ENCODE results near the gene EVC. TPM values are rescaled to one million over a fixed set of nuclear protein-coding genes. Genes with fewer than 3 reads are reported as not detected.

Gene EVC
- total and polyA plus RNA-seq, 4 donors, result 2.9 to 40.8 (median 13.6) TPM

DNA sequence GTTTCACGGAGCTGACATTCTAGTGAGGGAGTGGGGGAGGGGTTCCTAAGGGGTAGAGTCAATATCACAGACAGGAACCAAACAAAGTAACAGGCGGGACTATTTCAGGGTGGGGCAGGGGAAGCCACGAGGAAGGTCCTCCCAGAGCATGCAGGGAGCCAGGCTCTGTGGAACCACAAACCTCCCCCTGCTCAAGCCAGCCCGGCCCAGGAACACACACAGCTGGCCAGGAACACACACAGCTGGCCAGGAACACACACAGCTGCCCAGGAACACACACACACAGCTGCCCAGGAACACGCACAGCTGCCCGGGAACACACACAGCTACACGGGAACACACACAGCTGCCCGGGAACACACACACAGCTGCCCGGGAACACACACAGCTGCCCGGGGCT lies 27.4 kb upstream of the EVC start:
- whole genome bisulfite sequencing, 2 donors, result 63 to 66% methylated on average over 10 of the region's 10 CpGs
- no peak overlapping the region for H3K4me3 ChIP-seq
- H3K9me3 ChIP-seq (ENCODE audit: control insufficient read depth in 4 of 4, insufficient read depth in 3 of 4, low read length in 3 of 4), result no peaks in the 10 kb centered on the region
- ATAC-seq (ENCODE audit: insufficient read depth, low FRiP score) (no peak), DNase-seq (peak in 2 of 3 donors; percentile 11 to 13)
- H3K9ac ChIP-seq (ENCODE audit: insufficient read depth in 1 of 2, low read length in 2 of 2), result no peak overlapping the region
- H3K4me1 ChIP-seq (ENCODE audit: control insufficient read depth in 5 of 5, insufficient read depth in 5 of 5, low read length in 5 of 5), result no peaks in the 10 kb centered on the region
- peaks cover 0 to 46% (median 22%) of the 10 kb centered on the region in 4 donors for H3K36me3 ChIP-seq (ENCODE audit: control insufficient read depth in 4 of 4, insufficient read depth in 4 of 4, low read length in 4 of 4)
- no peak overlapping the region for H3K27ac ChIP-seq (ENCODE audit: low read depth in 1 of 2, low read length in 1 of 2)
- TF ChIP-seq CTCF (IDR thresholded peaks at IDR 0.05; ENCODE audit: control extremely low read depth, extremely low read depth), result no peak
- no peaks in the 10 kb centered on the region for H3K27me3 ChIP-seq (ENCODE audit: control insufficient read depth in 3 of 3, insufficient read depth in 3 of 3, low read length in 2 of 3)

GRCh38 chr4:5685296-5685695 lies 25.7 kb upstream of the EVC start:
- no peak overlapping the region for H3K9ac ChIP-seq (ENCODE audit: insufficient read depth in 1 of 2, low read length in 2 of 2)
- no peaks in the 10 kb centered on the region for H3K9me3 ChIP-seq (ENCODE audit: control insufficient read depth in 4 of 4, insufficient read depth in 3 of 4, low read length in 3 of 4)
- no peak overlapping the region for H3K27ac ChIP-seq (ENCODE audit: low read depth in 1 of 2, low read length in 1 of 2)
- peaks cover 0 to 53% (median 27%) of the 10 kb centered on the region in 4 donors for H3K36me3 ChIP-seq (ENCODE audit: control insufficient read depth in 4 of 4, insufficient read depth in 4 of 4, low read length in 4 of 4)
- no peaks in the 10 kb centered on the region for H3K4me1 ChIP-seq (ENCODE audit: control insufficient read depth in 5 of 5, insufficient read depth in 5 of 5, low read length in 5 of 5)
- WGBS, 2 donors, result 95 to 97% methylated on average over 9 of the region's 9 CpGs
- DNase-seq (no peak), ATAC-seq (ENCODE audit: insufficient read depth, low FRiP score) (no peak)
- no peaks in the 10 kb centered on the region for H3K27me3 ChIP-seq (ENCODE audit: control insufficient read depth in 3 of 3, insufficient read depth in 3 of 3, low read length in 2 of 3)
- TF ChIP-seq CTCF (IDR thresholded peaks at IDR 0.05; ENCODE audit: control extremely low read depth, extremely low read depth), result no peak
- no peak overlapping the region for H3K4me3 ChIP-seq

- no peak for ATAC-seq (ENCODE audit: insufficient read depth, low FRiP score)
- TF ChIP-seq CTCF (IDR thresholded peaks at IDR 0.05; ENCODE audit: control extremely low read depth, extremely low read depth), result no peak
- Histone ChIP-seq H3K4me3 (no peak overlapping the region), H3K4me1 (ENCODE audit: control insufficient read depth in 5 of 5, insufficient read depth in 5 of 5, low read length in 5 of 5) (no peaks in the 10 kb centered on the region), H3K36me3 (ENCODE audit: control insufficient read depth in 4 of 4, insufficient read depth in 4 of 4, low read length in 4 of 4) (peaks cover 0 to 58% (median 26%) of the 10 kb centered on the region in 4 donors), H3K9me3 (ENCODE audit: control insufficient read depth in 4 of 4, insufficient read depth in 3 of 4, low read length in 3 of 4) (no peaks in the 10 kb centered on the region), H3K9ac (ENCODE audit: insufficient read depth in 1 of 2, low read length in 2 of 2) (no peak overlapping the region), H3K27ac (ENCODE audit: low read depth in 1 of 2, low read length in 1 of 2) (no peak overlapping the region), H3K27me3 (ENCODE audit: control insufficient read depth in 3 of 3, insufficient read depth in 3 of 3, low read length in 2 of 3) (no peaks in the 10 kb centered on the region)
- 85 to 92% methylated on average over 6 of the region's 6 CpGs for WGBS, 2 donors
- DNase-seq, result no peak
These were observed 24.7 kb upstream of the EVC start for GRCh38 chr4:5686338-5686737.

- Histone ChIP-seq H3K9ac (ENCODE audit: insufficient read depth in 1 of 2, low read length in 2 of 2) (no peak overlapping the region), H3K9me3 (ENCODE audit: control insufficient read depth in 4 of 4, insufficient read depth in 3 of 4, low read length in 3 of 4) (no peaks in the 10 kb centered on the region), H3K36me3 (ENCODE audit: control insufficient read depth in 4 of 4, insufficient read depth in 4 of 4, low read length in 4 of 4) (peaks cover 0 to 62% (median 28%) of the 10 kb centered on the region in 4 donors), H3K4me3 (no peak overlapping the region), H3K27ac (ENCODE audit: low read depth in 1 of 2, low read length in 1 of 2) (no peak overlapping the region), H3K27me3 (ENCODE audit: control insufficient read depth in 3 of 3, insufficient read depth in 3 of 3, low read length in 2 of 3) (no peaks in the 10 kb centered on the region), H3K4me1 (ENCODE audit: control insufficient read depth in 5 of 5, insufficient read depth in 5 of 5, low read length in 5 of 5) (no peaks in the 10 kb centered on the region)
- ATAC-seq (ENCODE audit: insufficient read depth, low FRiP score) (no peak), DNase-seq (no peak)
- TF ChIP-seq CTCF (IDR thresholded peaks at IDR 0.05; ENCODE audit: control extremely low read depth, extremely low read depth), result no peak
- WGBS, 2 donors, result 91 to 92% methylated on average over 8 of the region's 8 CpGs
These were observed 21.9 kb upstream of the EVC start for GRCh38 chr4:5689065-5689464.

Measured in lung (tissue), 12 donors.